Epithelial cell of proximal tubule (primary cell): ENCODE results near the gene ZNF555. TPM values are rescaled to one million over a fixed set of nuclear protein-coding genes. Genes with fewer than 3 reads are reported as not detected.

Experiments used
- DNase-seq: peaks from one replicate; pipeline ENCODE4 v3.0.0-alpha.2; 2011; ENCODE audit warnings: low read depth
- H3K4me3 ChIP-seq: 2 replicates; pipeline ENCODE4 v1.5.1; 2011; ENCODE audit warnings: low read depth, mild to moderate bottlenecking, low read length
- CTCF ChIP-seq: conservative IDR thresholded peaks from 2 replicates; pipeline ENCODE4 v1.5.1; 2012; ENCODE audit warnings: low read depth, mild to moderate bottlenecking, low read length
- total RNA-seq: library from RNA; depleted of rRNA; stranded (reverse); fragments of >200 nt; gene quantifications from 2 replicates; pipeline ENCODE4 v1.2.3, GENCODE V29; 2015

The ZNF555 gene
- total RNA-seq, 1 donor from 2014 or later = 2.9 TPM

DNA sequence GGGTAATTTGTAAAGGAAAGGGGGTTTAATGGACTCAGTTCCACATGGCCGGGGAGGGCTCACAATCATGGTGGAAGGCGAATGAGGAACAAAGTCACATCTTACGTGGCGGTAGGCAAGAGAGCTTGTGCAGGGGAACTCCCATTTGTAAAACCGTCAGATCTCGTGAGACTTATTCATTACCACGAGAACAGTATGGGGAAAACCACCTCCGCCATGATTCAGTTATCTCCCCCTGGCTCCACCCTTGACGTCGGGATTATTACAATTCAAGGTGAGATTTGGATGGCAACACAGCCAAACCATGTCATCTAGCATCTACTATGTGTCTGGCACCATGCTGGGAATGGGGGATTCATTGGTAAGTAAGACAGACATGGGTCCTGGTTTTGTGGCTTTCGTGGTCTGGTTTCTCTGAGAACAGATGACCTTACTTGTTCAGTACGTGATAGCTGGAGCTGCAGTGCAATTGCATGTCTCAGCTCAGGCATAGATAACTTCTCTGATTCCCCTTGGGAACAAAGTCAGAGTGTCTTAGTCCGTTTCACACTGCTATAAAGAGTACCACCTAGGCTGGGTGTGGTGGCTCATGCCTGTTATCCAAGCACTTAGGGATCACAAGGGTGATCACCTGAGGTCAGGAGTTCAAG is 13.3 kb upstream of the ZNF555 start:
- TF ChIP-seq CTCF = no peak
- H3K4me3 ChIP-seq = no peak overlapping the region
- DNase-seq = no peak

DNA sequence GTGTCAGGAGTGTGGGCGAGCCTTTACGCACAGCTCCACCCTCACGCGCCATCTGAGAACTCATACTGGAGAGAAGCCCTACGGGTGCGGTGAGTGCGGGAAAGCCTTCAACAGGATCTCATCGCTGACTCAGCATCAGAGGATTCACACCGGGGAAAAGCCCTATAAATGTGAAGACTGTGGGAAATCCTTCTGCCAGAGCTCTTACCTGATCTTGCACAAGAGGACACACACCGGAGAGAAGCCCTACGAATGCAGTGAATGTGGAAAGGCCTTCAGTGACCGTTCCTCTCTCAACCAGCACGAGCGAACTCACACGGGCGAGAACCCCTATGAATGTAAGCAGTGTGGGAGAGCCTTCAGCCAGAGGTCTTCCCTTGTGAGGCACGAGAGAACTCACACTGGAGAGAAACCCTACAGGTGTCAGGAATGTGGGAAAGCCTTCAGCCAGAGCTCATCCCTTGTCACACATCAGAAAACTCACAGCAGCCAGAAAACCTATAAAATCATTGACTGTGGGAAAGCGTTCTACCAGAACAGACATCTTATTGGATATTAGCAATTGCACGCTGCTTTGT is 6.9 kb upstream of the ZNF555 start:
- no peak for TF ChIP-seq CTCF
- H3K4me3 ChIP-seq = no peak overlapping the region
- DNase-seq = no peak

DNA sequence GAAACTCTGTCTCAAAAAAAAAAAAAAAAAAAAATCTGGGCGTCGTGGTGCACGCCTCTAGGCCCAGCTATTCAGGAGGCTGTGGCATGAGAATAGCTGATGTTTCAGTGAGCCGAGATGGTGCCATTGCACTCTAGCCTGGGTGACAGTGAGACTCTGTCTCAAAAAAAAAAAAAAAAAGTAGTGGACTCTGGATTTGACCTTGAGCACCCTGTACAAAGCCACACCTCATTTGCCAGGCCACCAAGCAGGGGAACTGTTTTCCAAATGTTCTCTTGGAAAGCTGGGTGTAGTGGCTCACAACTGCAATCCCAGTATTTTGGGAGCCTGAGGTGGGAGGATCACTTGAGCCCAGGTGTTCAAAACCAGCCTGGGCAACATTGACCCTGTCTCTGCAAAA is 3.8 kb upstream of the ZNF555 start:
- TF ChIP-seq CTCF = no peak
- DNase-seq = no peak
- H3K4me3 ChIP-seq = no peak overlapping the region

DNA sequence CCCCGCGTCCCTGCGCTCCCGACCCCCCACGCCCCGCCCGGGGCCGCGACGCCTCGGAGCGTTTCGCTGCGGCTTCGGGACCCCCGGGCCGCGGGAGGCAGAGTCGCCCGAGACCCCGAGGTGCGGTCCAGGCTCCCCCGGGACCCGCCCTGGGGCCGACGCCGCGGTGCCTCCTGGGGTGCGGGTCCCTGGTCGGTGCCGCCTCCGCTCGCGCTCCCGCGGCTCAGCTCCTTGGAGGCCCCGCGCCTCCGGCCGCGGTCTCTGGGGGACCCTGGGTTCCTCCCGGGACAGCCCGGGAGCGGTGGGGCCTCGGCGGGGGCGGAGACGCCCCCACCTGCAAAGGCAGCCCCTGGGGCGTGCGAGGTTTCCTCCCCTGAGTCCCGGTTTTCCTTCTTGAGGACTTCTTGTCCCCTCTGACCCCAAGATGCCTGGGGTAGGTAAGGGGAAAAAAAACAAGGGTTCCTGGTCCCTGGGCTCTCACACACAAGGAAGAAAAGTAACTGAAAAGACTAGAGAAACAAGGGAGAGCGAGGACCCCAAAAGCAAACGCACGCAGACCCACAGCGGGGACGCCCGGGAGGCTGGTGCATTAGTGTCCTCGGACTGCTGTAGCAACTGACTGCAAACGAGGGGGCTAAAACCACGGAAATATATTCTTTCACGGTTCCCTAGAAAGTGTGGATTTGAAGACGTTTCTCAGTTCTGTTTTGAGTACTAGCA is 740 bp downstream of the ZNF555 start:
- H3K4me3 ChIP-seq = peak overlapping the region; percentile 89
- TF ChIP-seq CTCF = no peak
- no peak for DNase-seq

DNA sequence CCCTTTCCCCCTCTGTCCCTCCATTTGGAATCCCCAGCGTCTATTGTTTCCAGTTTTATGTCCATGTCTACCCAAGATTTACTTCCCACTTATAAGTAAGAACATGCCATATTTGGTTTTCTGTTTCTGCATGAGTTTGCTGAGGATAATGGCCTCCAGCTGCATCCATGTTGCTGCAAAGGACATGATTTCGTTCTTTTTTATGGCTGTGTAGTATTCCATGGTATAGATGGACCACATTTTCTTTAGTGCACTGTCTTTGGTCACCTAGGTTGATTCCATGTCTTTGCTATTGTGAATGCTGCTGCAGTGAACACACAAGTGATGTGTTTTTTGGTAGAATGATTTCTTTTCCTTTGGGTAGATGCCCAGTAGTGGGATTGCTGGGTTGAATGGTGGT is 3.8 kb downstream of the ZNF555 start:
- H3K4me3 ChIP-seq = no peak overlapping the region
- no peak for DNase-seq
- TF ChIP-seq CTCF = no peak

DNA sequence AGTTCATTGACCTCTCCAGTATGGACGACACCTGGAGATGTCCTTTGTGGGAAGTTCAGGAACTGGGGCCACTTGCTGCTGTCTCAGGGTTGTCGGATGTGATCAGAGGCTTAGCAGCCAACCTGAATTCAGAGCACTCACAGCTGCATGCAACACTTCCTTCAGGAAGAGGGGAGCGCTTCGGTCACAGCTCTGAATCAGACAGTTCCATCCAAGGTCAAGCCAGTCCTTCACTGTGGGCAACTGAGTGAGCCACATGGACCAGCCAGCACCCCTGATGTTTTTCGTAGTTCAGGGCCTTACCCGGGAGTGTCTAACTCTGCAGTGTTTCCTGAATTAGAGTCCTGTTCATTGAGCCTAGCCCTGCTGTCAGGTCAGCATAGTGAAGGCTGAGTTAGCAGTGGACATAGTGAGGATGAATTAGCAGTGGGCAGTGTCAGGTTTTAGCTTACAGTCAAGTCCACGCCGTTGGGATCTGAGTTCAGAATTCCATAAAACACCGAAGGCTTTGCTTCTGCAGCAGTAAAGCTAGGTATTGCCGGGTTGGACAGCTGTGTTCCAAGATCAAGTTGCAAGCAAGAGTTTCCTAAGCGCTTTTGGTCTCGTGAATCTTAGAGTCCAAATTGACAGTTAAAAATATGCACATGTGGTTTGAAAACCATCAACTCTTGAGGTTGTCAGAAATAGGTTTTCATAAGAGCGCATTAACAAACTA is 5.1 kb downstream of the ZNF555 start:
- no peak for TF ChIP-seq CTCF
- DNase-seq = no peak

More for the DNA sequence above, 5.1 kb downstream of the ZNF555 start:
- no peak overlapping the region for H3K4me3 ChIP-seq
